Smooth muscle cell (in vitro differentiated cells): ENCODE data around the gene CHCHD6. TPM values are rescaled to one million over a fixed set of nuclear protein-coding genes. Genes with fewer than 3 reads are reported as not detected.

Source experiments
- DNase-seq: peaks from one replicate; lab custom pipeline; 2025; ENCODE audit not compliant: unreplicated experiment; lab: John Stamatoyannopoulos, UW
- H2AFZ ChIP-seq: fragments of 200-600 bp; sonication (generic); 2 replicates; pipeline ENCODE4 v1.6.0; 2016; ENCODE audit warnings: antibody characterized with exemption, low read depth, mild to moderate bottlenecking
- H3F3A ChIP-seq: fragments of 200-600 bp; sonication (generic); 2 replicates; pipeline ENCODE4 v1.6.0; 2017; ENCODE audit warnings: antibody characterized with exemption, low read depth
- H3K27ac ChIP-seq: fragments of 200-600 bp; sonication (generic); 2 replicates; pipeline ENCODE4 v1.5.1; 2016; ENCODE audit warnings: low read depth, mild to moderate bottlenecking
- H3K27me3 ChIP-seq: fragments of 200-600 bp; sonication (generic); 2 replicates; pipeline ENCODE4 v1.6.1; 2016; ENCODE audit warnings: low read depth, mild to moderate bottlenecking
- H3K36me3 ChIP-seq: fragments of 200-600 bp; sonication (generic); 2 replicates; pipeline ENCODE4 v1.5.1; 2016; ENCODE audit warnings: low read depth
- H3K4me1 ChIP-seq: fragments of 200-600 bp; sonication (generic); 2 replicates; pipeline ENCODE4 v1.5.1; 2016; ENCODE audit warnings: low read depth
- H3K4me2 ChIP-seq: fragments of 200-600 bp; sonication (generic); 2 replicates; pipeline ENCODE4 v1.6.0; 2016; ENCODE audit warnings: mild to moderate bottlenecking
- H3K4me3 ChIP-seq: fragments of 200-600 bp; sonication (generic); 2 replicates; pipeline ENCODE4 v1.5.1; 2016; ENCODE audit warnings: mild to moderate bottlenecking
- H3K79me2 ChIP-seq: fragments of 200-600 bp; sonication (generic); 2 replicates; pipeline ENCODE4 v1.6.0; 2016; ENCODE audit warnings: low read depth, mild to moderate bottlenecking
- H3K9ac ChIP-seq: fragments of 200-600 bp; sonication (generic); 2 replicates; pipeline ENCODE4 v1.6.0; 2016; ENCODE audit warnings: low read depth
- H3K9me3 ChIP-seq: fragments of 200-600 bp; sonication (generic); replicated peaks from 2 replicates; pipeline ENCODE4 v1.5.1; 2016; ENCODE audit warnings: low read depth
- H4K20me1 ChIP-seq: fragments of 200-600 bp; sonication (generic); 2 replicates; pipeline ENCODE4 v1.6.0; 2016; ENCODE audit warnings: low read depth
- CTCF ChIP-seq: fragments of 200-600 bp; sonication (generic); IDR thresholded peaks from 2 replicates; pipeline ENCODE4 v1.5.1; 2017; ENCODE audit warnings: borderline replicate concordance, mild to moderate bottlenecking, antibody characterized with exemption; ENCODE audit not compliant: insufficient read depth, poor library complexity, severe bottlenecking
- WGBS: methylation state at CpG from one replicate; pipeline ENCODE4 v1.1.7; 2016; ENCODE audit warnings: low lambda C conversion rate; 5-methylcytosine and 5-hydroxymethylcytosine counted together
- polyA plus RNA-seq: library from polyadenylated mRNA; unstranded; fragments of >200 nt; fragmentation: Nextera tagmentation; extraction: Ambion mirVana; gene quantifications from 2 replicates; pipeline ENCODE4 v1.2.1, GENCODE V29; 2016
- total RNA-seq: library from RNA; depleted of rRNA; stranded (reverse); fragments of >200 nt; gene quantifications from 2 replicates; pipeline ENCODE4 v1.2.3, GENCODE V29; 2014

CHCHD6 gene
- total and polyA plus RNA-seq, 2 experiments from 2014 or later = 6.7 to 27.2 TPM

GRCh38 chr3:126850370-126851085 is 146.5 kb downstream of the CHCHD6 start:
- H3K36me3 ChIP-seq = no peaks in the 10 kb centered on the region
- no peak for DNase-seq
- no peak for TF ChIP-seq CTCF

GRCh38 chr3:126851382-126851781 is 147.3 kb downstream of the CHCHD6 start:
- H4K20me1 ChIP-seq = no peaks in the 10 kb centered on the region
- H3K9ac ChIP-seq = no peak overlapping the region
- DNase-seq = no peak
- peaks cover 3% of the 10 kb centered on the region for H3F3A ChIP-seq
- no peak overlapping the region for H3K27ac ChIP-seq
- peak overlapping the region; percentile 15 for H3K4me2 ChIP-seq
- no peak overlapping the region for H3K4me3 ChIP-seq
- peaks cover 50% of the 10 kb centered on the region for H3K4me1 ChIP-seq
- no peaks in the 10 kb centered on the region for H3K9me3 ChIP-seq
- 90% methylated on average over 6 of the region's 6 CpGs for WGBS
- H3K27me3 ChIP-seq = no peaks in the 10 kb centered on the region
- H2AFZ ChIP-seq = no peak overlapping the region
- TF ChIP-seq CTCF = no peak
- H3K79me2 ChIP-seq = no peaks in the 10 kb centered on the region
- H3K36me3 ChIP-seq = no peaks in the 10 kb centered on the region

More at GRCh38 chr3:126850370-126851085, 146.5 kb downstream of the CHCHD6 start:
- H3K27me3 ChIP-seq = no peaks in the 10 kb centered on the region
- no peaks in the 10 kb centered on the region for H4K20me1 ChIP-seq
- H3F3A ChIP-seq = peaks cover 3% of the 10 kb centered on the region
- H3K4me3 ChIP-seq = no peak overlapping the region
- H3K9me3 ChIP-seq = no peaks in the 10 kb centered on the region
- no peak overlapping the region for H3K27ac ChIP-seq
- H3K79me2 ChIP-seq = no peaks in the 10 kb centered on the region
- H3K4me2 ChIP-seq = peak overlapping the region; percentile 15
- H3K4me1 ChIP-seq = peaks cover 50% of the 10 kb centered on the region
- H3K9ac ChIP-seq = no peak overlapping the region
- WGBS = 43% methylated on average over 10 of the region's 10 CpGs
- H2AFZ ChIP-seq = no peak overlapping the region

- Histone ChIP-seq H3F3A (peaks cover 3% of the 10 kb centered on the region), H3K4me2 (no peak overlapping the region), H3K4me3 (no peak overlapping the region), H2AFZ (no peak overlapping the region), H3K27me3 (no peaks in the 10 kb centered on the region), H3K4me1 (peaks cover 50% of the 10 kb centered on the region), H3K36me3 (no peaks in the 10 kb centered on the region), H4K20me1 (no peaks in the 10 kb centered on the region), H3K79me2 (no peaks in the 10 kb centered on the region), H3K9me3 (no peaks in the 10 kb centered on the region), H3K9ac (no peak overlapping the region), H3K27ac (no peak overlapping the region)
- no peak for DNase-seq
- no peak for TF ChIP-seq CTCF
- 94% methylated on average over 6 of the region's 6 CpGs for WGBS
Measured at GRCh38 chr3:126851934-126852333, 147.9 kb downstream of the CHCHD6 start.

- no peak overlapping the region for H3K9ac ChIP-seq
- DNase-seq = no peak
- H3K4me2 ChIP-seq = no peak overlapping the region
- H3K36me3 ChIP-seq = no peaks in the 10 kb centered on the region
- no peaks in the 10 kb centered on the region for H3K27me3 ChIP-seq
- H2AFZ ChIP-seq = no peak overlapping the region
- H3K4me1 ChIP-seq = peaks cover 50% of the 10 kb centered on the region
- H3K27ac ChIP-seq = no peak overlapping the region
- no peaks in the 10 kb centered on the region for H3K9me3 ChIP-seq
- peaks cover 3% of the 10 kb centered on the region for H3F3A ChIP-seq
- 79% methylated on average over 10 of the region's 10 CpGs for WGBS
- no peaks in the 10 kb centered on the region for H4K20me1 ChIP-seq
- TF ChIP-seq CTCF = no peak
- no peak overlapping the region for H3K4me3 ChIP-seq
- no peaks in the 10 kb centered on the region for H3K79me2 ChIP-seq
Measured at GRCh38 chr3:126852511-126852910, 148.5 kb downstream of the CHCHD6 start.
